Measurements from ENCODE around the gene AOPEP.
"Not testable (repeated sequence)": the region's sequence is repeated elsewhere in the genome, so short reads cannot be mapped to it uniquely, and the experiment has no call there.

Gene AOPEP

DNA sequence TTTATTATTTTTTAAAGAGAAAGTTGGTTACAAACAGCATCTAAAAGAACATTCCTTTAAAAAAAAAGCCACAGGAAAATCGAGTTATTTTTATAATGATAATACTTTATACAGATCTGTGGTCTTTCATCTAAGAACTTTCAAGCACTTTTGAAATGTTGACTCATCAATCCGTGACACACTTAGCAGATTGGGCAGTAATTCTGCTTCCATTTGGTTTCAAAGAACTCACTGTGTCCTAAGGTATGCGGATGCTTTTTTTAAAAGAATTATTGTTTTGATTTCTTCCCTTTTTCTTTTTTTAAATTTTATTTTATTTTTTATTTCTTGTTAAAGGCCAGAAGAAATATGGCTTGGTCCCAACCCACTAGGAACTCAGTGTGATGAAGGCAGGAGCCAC lies 147.8 kb downstream of the AOPEP start:
- no peak for DNase-seq

- DNase-seq, result no peak
Observed at GRCh38 chr9:94875300-94876020, 149.0 kb downstream of the AOPEP start.

- DNase-seq, result not testable (repeated sequence)
Observed at GRCh38 chr9:94878804-94879203, 152.3 kb downstream of the AOPEP start.

GRCh38 chr9:94879230-94879629 lies 152.7 kb downstream of the AOPEP start:
- no peak for DNase-seq

DNA sequence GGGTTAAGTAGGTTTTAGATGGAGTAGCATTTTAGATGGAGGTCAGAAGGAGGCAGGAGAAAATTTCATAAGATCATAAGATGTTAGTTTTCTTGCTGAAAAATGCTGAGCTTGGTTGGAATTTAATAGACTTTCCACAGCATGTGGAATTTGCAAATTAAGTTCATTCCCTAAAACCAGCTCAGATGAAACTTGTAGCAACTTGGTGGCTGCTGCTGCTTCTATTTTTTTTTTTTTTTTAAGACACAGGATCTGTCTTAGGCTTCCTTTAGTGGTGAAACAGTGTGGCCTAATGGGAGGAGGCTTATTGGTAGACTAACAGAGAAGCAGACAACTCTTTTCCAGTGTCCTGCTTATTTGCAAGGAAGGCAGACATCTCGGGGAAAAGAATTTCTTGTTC lies 154.5 kb downstream of the AOPEP start:
- DNase-seq, result no peak

DNA sequence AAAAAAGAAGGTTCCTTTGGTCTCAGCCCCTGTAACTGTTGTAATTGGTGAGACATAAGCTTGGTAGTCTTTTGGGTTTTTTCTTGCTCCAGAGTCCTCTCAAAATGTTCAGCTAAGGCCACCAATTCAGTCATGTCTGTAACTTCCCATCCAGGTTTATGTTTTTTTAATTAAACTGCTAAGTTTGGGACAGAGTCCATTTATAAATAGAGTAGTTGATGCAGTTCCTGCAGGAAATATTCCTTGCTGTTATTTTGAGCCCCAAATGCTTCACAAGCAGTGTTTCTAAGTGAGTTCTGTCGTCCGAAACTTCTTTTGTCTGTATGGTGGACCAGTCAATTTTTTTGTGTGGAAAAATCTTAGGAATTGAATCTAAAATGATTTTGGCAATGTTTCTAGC lies 155.0 kb downstream of the AOPEP start:
- DNase-seq, result no peak

- no peak for DNase-seq
Observed at GRCh38 chr9:94881940-94882339, 155.4 kb downstream of the AOPEP start.

DNA sequence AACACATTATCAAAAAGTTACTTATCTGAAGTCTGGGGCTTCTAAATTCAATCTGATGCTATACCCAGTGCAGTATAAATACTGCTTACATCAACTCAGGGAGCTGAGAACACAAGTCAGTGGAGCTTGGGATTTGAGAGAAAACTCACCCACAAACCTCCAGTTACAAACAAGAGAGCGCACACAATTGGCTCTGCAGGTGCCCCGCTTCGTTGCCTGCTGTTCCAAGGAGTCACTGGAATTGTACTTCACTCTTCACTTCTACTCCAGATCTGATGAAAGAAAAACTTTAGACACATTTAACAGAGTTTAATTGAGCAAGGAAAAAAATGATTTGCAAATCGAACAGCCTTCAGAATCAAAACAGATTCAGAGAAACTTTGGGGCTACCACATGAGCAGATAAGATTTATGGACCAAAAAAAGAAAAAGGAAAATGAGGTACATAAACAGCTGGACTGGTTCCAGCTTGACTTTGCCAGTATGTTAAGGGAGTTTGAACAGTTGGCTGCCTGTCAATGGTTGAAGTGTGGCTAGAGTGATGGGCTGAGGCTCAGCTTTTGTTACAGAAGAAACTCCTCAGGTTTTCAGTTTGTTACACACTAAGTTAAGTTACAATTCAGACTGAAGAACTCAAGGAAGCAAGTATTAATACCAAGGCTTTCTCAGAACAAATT lies 156.6 kb downstream of the AOPEP start:
- no peak for DNase-seq

GRCh38 chr9:94885854-94886447 lies 159.5 kb downstream of the AOPEP start:
- DNase-seq, result no peak

- DNase-seq, result no peak
Observed at GRCh38 chr9:94887721-94888120, 161.2 kb downstream of the AOPEP start.

DNA sequence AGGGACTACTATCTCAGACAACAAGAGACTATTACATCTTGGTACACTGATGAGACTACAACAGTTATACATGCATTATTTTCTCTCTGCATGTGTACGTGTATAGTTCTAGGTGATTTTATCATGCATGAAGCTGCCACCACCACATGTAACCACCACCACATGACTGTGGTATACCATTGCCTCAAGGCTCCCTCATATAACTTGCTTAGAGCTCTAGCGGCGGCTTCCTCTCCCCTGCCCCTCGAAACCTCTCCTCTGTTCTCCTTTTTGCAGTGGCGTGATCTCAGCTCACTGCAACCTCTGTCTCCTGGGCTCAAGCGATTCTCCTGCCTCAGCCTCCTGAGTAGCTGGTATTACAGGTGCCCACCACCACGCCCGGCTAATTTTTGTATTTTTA lies 162.3 kb downstream of the AOPEP start:
- no peak for DNase-seq

- DNase-seq, result no peak
Observed at GRCh38 chr9:94889628-94890027, 163.1 kb downstream of the AOPEP start.

GRCh38 chr9:94891183-94891582 lies 164.7 kb downstream of the AOPEP start:
- DNase-seq, result no peak

GRCh38 chr9:94892675-94893074 lies 166.2 kb downstream of the AOPEP start:
- DNase-seq, result no peak

- DNase-seq, result no peak
Observed at GRCh38 chr9:94894094-94894699, 167.7 kb downstream of the AOPEP start.

- no peak for DNase-seq
Observed at GRCh38 chr9:94895668-94896067, 169.2 kb downstream of the AOPEP start.

- DNase-seq, result no peak
Observed at GRCh38 chr9:94896512-94896911, 170.0 kb downstream of the AOPEP start.

DNA sequence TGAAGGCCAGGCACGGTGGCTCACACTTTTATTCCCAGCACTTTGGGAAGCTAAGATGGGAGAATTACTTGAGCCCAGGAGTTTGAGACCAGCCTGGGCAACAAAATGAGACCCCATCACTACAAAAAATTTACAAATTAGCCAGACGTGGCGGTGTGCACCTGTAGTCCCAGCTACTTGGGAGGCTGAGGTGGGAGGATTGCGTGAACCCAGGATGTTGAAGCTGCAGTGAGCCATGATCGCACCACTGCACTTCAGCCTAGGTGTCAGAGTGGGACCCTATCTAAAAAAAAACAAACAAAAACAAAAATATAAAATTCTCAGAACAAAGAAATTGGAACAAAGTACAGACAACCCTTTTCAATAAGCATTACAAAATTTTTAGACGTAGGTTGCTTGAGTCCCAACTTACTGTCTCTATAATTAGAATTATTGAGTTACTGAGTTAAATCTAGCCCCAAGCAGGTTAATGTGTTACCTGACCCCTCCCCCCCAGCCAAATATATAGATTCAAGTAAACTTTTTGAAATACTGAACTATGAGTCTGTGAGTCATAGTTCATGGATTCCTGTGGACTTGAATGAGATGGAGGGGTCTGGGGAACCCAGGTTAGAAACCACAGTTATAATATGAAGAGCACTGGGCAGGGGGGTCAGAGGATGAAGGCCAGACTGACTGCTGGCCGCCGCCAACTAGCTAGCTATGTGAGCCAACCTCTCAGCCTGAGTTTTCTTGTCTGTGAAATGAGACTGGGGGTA lies 173.1 kb downstream of the AOPEP start:
- DNase-seq, result no peak

- DNase-seq, result no peak
Observed at GRCh38 chr9:94900222-94901018, 173.9 kb downstream of the AOPEP start.

DNA sequence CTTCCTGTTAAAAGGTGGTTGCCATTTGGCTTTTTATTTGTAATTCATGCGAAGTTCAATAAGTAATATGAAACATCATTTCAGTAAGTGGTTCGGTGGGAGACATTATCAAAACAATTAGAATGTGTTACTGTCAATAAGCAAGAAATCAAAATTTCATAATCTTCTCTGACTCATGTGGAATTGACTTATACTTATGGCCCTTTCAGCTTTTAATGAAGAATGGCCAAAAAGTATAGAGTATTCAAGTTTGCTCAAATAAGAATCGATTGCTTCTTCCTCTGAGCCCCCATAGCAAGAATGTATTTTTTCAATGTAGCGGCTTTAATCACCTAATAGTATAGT lies 174.5 kb downstream of the AOPEP start:
- DNase-seq, result no peak

GRCh38 chr9:94903961-94904421 lies 177.5 kb downstream of the AOPEP start:
- no peak for DNase-seq

DNA sequence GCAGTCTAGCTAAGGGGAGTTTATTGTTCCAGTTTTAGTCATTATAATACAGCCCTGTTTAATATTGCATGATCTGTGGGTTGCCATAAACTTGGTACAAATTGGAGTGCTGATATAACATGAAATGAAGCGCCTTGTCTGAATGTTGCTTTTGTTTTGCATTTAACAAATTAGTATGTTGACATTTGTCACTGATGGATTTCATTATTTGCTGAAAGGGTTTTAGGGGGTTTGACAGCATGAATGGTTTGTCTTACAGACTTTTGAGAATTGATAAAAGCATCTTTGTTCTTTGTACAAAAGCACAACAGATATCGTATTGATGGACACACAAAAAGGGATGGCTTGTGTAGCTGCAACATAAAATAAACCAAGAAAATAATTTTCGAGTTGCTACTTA lies 178.3 kb downstream of the AOPEP start:
- no peak for DNase-seq

Measured in NCI-H1694 (cell line).